Activated CD8-positive, alpha-beta memory T cell treated with anti-CD3 and anti-CD28 coated beads for 36 hours (primary cell): ENCODE data around the gene MYO5B. TPM values are rescaled to one million over a fixed set of nuclear protein-coding genes. Genes with fewer than 3 reads are reported as not detected.

Experiments used
- CTCF ChIA-PET: fragments of 350-600 bp; sonication (Branson Sonifier 250); formaldehyde crosslinking; loops from one replicate; lab custom pipeline; 2021; ENCODE audit warnings: antibody characterized with exemption; lab: Charles Lee
- POLR2A ChIA-PET: fragments of 350-600 bp; sonication (Branson Sonifier 250); formaldehyde crosslinking; loops from one replicate; lab custom pipeline; 2021; ENCODE audit warnings: antibody characterized with exemption; lab: Charles Lee
- total RNA-seq, 2 experiments: library from RNA; stranded (reverse); gene quantifications; one replicate each; pipeline ENCODE4 v1.2.3, GENCODE V29; 2021

The MYO5B gene
- total RNA-seq, 2 experiments from 2014 or later, result not detected

DNA sequence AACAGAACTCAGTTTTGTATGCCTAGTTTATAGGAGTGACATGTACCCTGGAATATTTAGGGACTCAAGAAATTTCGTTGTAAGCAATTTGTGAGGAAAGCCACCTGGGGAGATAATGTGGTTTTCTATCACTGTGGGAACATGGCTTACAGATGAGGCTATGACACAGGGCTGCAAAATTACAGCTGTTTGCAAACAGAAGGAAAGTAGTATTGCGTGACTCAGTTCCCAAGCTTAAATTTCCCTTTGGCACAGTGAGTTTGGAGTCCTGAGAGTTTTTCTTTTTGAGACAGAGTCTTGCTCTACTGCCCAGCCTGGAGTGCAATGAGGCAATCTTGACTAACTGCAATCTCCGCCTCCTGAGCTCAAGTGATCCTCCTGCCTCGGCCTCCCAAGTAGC lies 149.8 kb downstream of the MYO5B start:
- ChIA-PET POLR2A (no interaction called here), CTCF (no interaction called here)

DNA sequence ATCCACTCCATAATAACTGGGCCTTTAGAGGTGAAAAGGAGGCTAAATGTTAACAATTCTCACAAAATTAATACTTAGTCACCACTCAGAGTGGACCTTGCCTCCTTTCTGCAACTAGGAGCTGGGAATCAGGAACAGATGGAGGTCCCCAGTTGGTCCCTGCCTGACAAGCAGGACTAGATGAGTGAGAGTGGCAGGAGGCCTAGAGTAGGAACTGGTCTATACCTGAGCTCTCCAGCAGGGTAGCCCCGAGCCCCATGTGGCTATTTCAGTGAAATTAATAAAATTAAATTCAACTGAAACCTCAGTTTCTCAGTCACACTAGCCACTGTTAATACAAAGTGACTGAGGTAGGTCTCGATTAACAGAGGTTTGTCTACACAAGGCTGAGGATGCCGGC lies 150.5 kb downstream of the MYO5B start:
- ChIA-PET CTCF (interaction anchor here (1.1 kb wide), 1 partner anchor 224 kb away, joined by 3 read pairs; no protein-coding TSS in a partner anchor), POLR2A (no interaction called here)

DNA sequence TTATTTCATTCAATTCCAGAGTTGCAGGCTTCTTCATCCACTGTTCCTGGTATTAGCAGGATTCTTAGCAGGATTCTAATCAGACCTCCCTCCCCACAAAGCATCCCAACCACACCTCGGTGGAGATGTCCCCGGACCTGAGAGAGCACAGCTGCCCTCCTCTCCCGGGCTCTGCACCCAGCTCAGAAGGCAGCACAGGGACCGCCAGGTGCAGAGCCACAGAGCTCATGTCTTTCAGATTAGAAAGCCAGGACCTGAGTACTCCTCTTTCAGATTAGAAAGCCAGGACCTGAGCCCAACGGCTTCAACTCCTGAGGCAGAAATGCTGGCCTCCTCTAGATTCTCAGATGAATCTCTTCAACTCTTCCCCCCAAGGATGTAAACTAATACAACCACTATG lies 152.3 kb downstream of the MYO5B start:
- ChIA-PET CTCF (no interaction called here), POLR2A (no interaction called here)

DNA sequence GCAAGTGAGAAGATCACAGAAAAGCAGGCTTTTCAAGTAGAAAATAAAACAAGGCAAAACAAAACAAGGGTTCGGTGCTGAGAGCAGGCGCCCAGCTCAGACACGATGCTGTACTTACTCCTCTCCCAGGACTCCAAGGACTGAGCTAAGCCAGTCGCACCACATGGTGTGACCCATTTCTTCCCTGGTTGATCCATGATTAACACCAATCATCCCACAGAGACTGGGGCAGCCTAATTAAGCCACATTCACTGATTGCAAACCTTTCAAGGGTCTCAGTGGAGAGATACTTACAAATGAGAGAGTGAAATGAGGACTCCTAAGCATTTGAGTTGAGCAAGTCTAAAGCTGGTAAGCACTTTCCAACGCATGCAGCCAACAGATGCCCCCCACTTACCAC lies 155.2 kb downstream of the MYO5B start:
- ChIA-PET CTCF (no interaction called here), POLR2A (interaction anchor here (0.6 kb wide), 1 partner anchor 430 kb away, joined by 3 read pairs; no protein-coding TSS in a partner anchor)

DNA sequence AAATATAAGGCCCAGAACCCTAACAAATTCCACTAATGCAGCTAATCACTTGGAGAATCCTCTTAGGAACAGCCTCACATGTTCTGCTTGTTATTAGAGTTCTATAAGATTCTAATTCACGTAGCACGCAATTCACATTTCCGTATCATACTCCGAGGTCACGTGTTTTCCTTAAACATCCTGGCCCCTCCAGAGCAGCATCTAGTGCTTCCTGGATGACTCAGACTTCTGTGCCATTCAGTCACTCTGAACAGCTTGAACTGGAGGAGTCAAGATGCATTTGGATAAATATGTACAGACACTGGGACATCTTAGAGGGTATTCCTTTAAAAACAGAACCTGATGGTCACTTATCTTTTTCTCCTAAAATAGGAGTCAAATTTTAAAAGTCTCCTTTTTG lies 156.5 kb downstream of the MYO5B start:
- CTCF ChIA-PET, result interaction anchor here (0.6 kb wide), 1 partner anchor 91 kb away, joined by 7 read pairs; no protein-coding TSS in a partner anchor

GRCh38 chr18:50034029-50034428 lies 160.9 kb downstream of the MYO5B start:
- POLR2A ChIA-PET, result no interaction called here
- CTCF ChIA-PET, result interaction anchor here (0.5 kb wide), 1 partner anchor 36 kb away, joined by 4 read pairs; no protein-coding TSS in a partner anchor

More for the DNA sequence above, 156.5 kb downstream of the MYO5B start:
- POLR2A ChIA-PET, result no interaction called here

- ChIA-PET CTCF (no interaction called here), POLR2A (no interaction called here)
Measured at GRCh38 chr18:50033004-50033403, 161.9 kb downstream of the MYO5B start.

DNA sequence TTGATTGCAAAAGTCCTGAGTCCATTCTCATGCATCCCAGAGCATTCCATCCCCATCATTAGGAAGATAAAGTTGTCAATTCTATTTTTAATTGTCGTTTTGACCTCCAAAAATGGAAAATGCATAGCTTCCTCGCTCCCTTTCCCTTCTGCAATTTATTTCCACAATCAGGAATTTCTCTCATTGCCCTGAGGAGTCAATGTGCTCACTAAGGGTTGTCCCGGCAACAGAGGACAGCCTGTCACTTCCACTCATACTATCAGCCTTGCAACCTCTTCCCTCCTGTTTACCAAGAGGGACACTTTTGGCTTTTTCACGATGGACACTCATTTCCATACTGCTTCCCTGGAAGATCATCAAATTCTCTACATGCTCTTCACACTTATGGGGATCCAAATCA lies 164.8 kb downstream of the MYO5B start:
- ChIA-PET CTCF (no interaction called here), POLR2A (no interaction called here)

GRCh38 chr18:50027996-50028395 lies 167.0 kb downstream of the MYO5B start:
- POLR2A ChIA-PET, result no interaction called here
- CTCF ChIA-PET, result no interaction called here

GRCh38 chr18:50024466-50024865 lies 170.5 kb downstream of the MYO5B start:
- ChIA-PET CTCF (no interaction called here), POLR2A (no interaction called here)

DNA sequence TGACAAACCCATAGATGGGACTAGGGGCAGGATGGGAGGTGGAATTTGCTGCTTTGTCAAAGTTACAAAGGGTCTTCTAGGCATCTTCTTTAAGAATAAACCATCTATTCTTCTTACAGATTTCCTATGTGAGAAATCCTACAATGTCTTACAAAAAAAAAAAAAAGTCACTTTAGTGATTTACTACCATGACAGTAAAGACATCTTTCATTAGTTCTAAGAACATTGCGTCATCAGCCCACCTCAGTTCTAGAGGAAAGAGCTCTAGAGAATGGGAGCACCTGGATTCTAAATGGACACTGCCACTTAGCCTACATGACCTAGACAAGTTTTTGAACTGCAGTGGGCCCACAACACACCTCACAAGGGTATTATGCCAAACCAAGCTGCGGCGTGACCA lies 172.0 kb downstream of the MYO5B start:
- POLR2A ChIA-PET, result no interaction called here
- CTCF ChIA-PET, result no interaction called here

GRCh38 chr18:50014606-50015005 lies 180.3 kb downstream of the MYO5B start:
- CTCF ChIA-PET, result interaction anchor here (0.7 to 1.5 kb wide), 2 partner anchors 180 to 313 kb away, joined by 3 read pairs; partner anchors contain the start of gene MYO5B
- POLR2A ChIA-PET, result no interaction called here

- ChIA-PET CTCF (interaction anchor here (0.7 to 1.5 kb wide), 2 partner anchors 113 to 181 kb away, joined by 3 to 4 read pairs; partner anchors contain the start of gene MYO5B), POLR2A (no interaction called here)
Measured at GRCh38 chr18:50013363-50014138, 181.4 kb downstream of the MYO5B start.

- CTCF ChIA-PET, result no interaction called here
- POLR2A ChIA-PET, result no interaction called here
Measured at GRCh38 chr18:50011813-50012435, 183.0 kb downstream of the MYO5B start.

GRCh38 chr18:50009773-50010335 lies 185.1 kb downstream of the MYO5B start:
- ChIA-PET CTCF (no interaction called here), POLR2A (no interaction called here)

GRCh38 chr18:50008306-50008705 lies 186.6 kb downstream of the MYO5B start:
- CTCF ChIA-PET, result no interaction called here
- POLR2A ChIA-PET, result no interaction called here

DNA sequence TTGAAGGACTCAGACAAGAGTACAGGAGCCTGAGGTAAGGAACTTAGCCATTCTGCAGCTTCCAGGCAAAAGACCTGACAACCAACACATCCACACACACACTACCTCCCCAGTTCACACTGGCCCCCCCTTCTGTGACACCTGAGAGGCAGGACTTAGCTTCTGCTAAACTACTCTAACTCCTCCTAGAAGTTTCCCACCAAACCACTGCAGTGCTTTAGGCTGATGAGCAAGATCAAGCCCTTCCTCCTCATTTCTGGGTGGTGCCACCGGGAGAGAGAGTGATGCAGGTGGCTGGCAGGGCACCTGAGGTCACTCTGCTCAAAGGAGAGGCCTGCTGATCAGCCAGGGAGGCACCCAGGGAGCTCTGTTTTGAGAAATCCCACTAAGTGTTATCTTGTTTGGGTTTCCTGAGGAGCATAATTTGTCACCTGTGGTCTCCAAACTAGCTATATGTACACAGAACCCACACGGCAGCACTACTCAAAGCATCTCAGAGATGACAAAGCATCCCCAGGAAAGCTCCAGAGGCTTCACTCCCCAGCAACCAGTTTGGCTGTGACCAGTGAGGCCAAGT lies 188.4 kb downstream of the MYO5B start:
- ChIA-PET CTCF (interaction anchor here (1.2 kb wide), 1 partner anchor 351 kb away, joined by 3 read pairs; no protein-coding TSS in a partner anchor), POLR2A (no interaction called here)

GRCh38 chr18:50004013-50004412 lies 190.9 kb downstream of the MYO5B start:
- ChIA-PET CTCF (no interaction called here), POLR2A (no interaction called here)

DNA sequence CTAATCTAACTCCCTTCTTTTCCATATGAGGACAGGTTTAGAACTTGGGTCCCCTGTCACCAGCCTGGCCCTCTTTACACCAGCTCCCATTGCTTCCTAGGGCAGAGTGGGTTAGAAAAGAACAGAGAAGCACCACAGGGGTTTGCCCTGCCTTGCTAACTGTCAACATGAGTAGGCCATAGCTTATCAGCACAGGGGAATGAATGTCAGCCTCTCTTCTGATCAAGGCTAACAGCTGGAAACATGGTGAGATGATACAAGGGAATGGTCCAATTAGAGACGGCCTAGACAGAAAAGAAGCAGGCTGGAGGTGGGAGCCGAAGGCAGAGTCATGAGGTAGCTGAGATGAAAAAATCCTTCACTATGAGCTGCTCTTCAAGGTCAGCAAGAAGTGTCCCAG lies 192.2 kb downstream of the MYO5B start:
- CTCF ChIA-PET, result no interaction called here
- POLR2A ChIA-PET, result no interaction called here

DNA sequence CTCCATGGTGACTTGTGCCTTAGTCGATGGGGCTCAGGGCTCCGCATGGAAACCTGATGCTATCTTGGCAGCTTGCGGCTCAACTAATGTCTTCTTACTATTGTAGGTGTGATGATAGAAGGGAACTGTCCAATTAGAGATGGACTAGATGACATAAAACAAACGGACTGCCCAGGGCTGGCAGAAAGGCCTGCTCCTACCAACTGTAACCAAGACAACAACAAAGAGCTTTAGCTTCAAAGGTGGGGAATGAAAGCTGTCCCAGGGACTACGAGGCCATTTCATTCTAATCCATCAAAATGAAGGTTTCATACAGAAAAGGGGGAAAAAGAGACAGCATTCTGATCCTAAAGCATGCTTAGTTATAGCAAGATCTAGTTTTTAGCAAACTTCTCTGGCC lies 194.7 kb downstream of the MYO5B start:
- POLR2A ChIA-PET, result no interaction called here

More for the DNA sequence above, 194.7 kb downstream of the MYO5B start:
- CTCF ChIA-PET, result no interaction called here
